ENCODE results near the gene KCNG2. TPM values are rescaled to one million over a fixed set of nuclear protein-coding genes. Genes with fewer than 3 reads are reported as not detected.

Gene KCNG2
- polyA plus RNA-seq, 1 of the 3 experiments (the other 2 are of a cell fraction), result not detected

- Histone ChIP-seq H3K9me3 (no peaks in the 10 kb centered on the region), H3F3A (replicated peaks; ENCODE audit: insufficient read depth) (no peaks in the 10 kb centered on the region), H3K79me2 (ENCODE audit: insufficient read depth) (no peaks in the 10 kb centered on the region), H3K9ac (no peak overlapping the region), H3K4me1 (ENCODE audit: control insufficient read depth in 1 of 2, insufficient read depth in 2 of 2, low read depth in 1 of 2, low read length in 1 of 2) (no peaks in the 10 kb centered on the region; a peak in 1 of 4 replicates), H3K27ac (ENCODE audit: low read depth in 2 of 2, low read length in 1 of 2) (no peak overlapping the region), H3K27me3 (ENCODE audit: insufficient read depth) (peaks cover 74% of the 10 kb centered on the region), H3K36me3 (replicated peaks in 1 of 2; ENCODE audit: control insufficient read depth in 1 of 2, insufficient read depth in 2 of 2, low read length in 1 of 2) (no peaks in the 10 kb centered on the region), H4K20me1 (ENCODE audit: insufficient read depth) (no peaks in the 10 kb centered on the region), H2AFZ (ENCODE audit: low read depth) (no peak overlapping the region), H3K4me2 (no peak overlapping the region), H3K9me2 (no peaks in the 10 kb centered on the region), H3K4me3 (ENCODE audit: low read depth in 2 of 2, low read length in 1 of 2) (no peak overlapping the region)
- no peak for DNase-seq
- POLR2A ChIA-PET, result no interaction called here
- 27% methylated on average over 30 of the region's 31 CpGs for WGBS (ENCODE audit: low lambda C conversion rate)
- CTCF ChIA-PET, result no interaction called here
- TF ChIP-seq NFIC (IDR thresholded peaks at IDR 0.05; ENCODE audit: borderline replicate concordance) (no peak), MXI1 (IDR thresholded peaks at IDR 0.05; ENCODE audit: low read depth, low read length) (no peak), ELF1 (IDR thresholded peaks at IDR 0.05) (no peak)
Observed at GRCh38 chr18:79772865-79773696, 24.7 kb upstream of the KCNG2 start.

GRCh38 chr18:79774111-79774510 lies 23.6 kb upstream of the KCNG2 start:
- Histone ChIP-seq H3K27ac (ENCODE audit: low read depth in 2 of 2, low read length in 1 of 2) (no peak overlapping the region), H3K9ac (no peak overlapping the region), H3F3A (replicated peaks; ENCODE audit: insufficient read depth) (no peaks in the 10 kb centered on the region), H3K79me2 (ENCODE audit: insufficient read depth) (no peaks in the 10 kb centered on the region), H3K9me2 (no peaks in the 10 kb centered on the region), H3K4me2 (no peak overlapping the region), H3K27me3 (ENCODE audit: insufficient read depth) (peaks cover 84% of the 10 kb centered on the region), H2AFZ (ENCODE audit: low read depth) (no peak overlapping the region), H3K4me3 (ENCODE audit: low read depth in 2 of 2, low read length in 1 of 2) (no peak overlapping the region), H4K20me1 (ENCODE audit: insufficient read depth) (no peaks in the 10 kb centered on the region), H3K4me1 (ENCODE audit: control insufficient read depth in 1 of 2, insufficient read depth in 2 of 2, low read depth in 1 of 2, low read length in 1 of 2) (no peaks in the 10 kb centered on the region; a peak in 1 of 4 replicates), H3K36me3 (replicated peaks in 1 of 2; ENCODE audit: control insufficient read depth in 1 of 2, insufficient read depth in 2 of 2, low read length in 1 of 2) (no peaks in the 10 kb centered on the region), H3K9me3 (no peaks in the 10 kb centered on the region)
- 47% methylated on average over 9 of the region's 18 CpGs for WGBS (ENCODE audit: low lambda C conversion rate)
- POLR2A ChIA-PET, result no interaction called here
- TF ChIP-seq NRF1 (IDR thresholded peaks at IDR 0.05; ENCODE audit: low read depth, low read length), result no peak
- no peak for TF ChIP-seq FOSL2 (IDR thresholded peaks at IDR 0.05; ENCODE audit: borderline replicate concordance, low read depth)
- no peak for TF ChIP-seq RAD21 (IDR thresholded peaks at IDR 0.05; ENCODE audit: low read length)
- no peak for TF ChIP-seq NFIC (IDR thresholded peaks at IDR 0.05; ENCODE audit: borderline replicate concordance)
- no peak for TF ChIP-seq SMC3 (IDR thresholded peaks at IDR 0.05; ENCODE audit: low read depth, low read length)
- no peak for TF ChIP-seq YY1 (IDR thresholded peaks at IDR 0.05; ENCODE audit: low read depth)
- TF ChIP-seq TEAD4 (IDR thresholded peaks at IDR 0.05; ENCODE audit: borderline replicate concordance, insufficient read depth), result no peak
- TF ChIP-seq GABPA (IDR thresholded peaks at IDR 0.05; ENCODE audit: low read depth), result no peak
- TF ChIP-seq FOXM1 (IDR thresholded peaks at IDR 0.05; ENCODE audit: low read depth), result no peak
- TF ChIP-seq CHD2 (IDR thresholded peaks at IDR 0.05; ENCODE audit: low read length, partially characterized antibody), result no peak
- TF ChIP-seq RCOR1 (IDR thresholded peaks at IDR 0.05; ENCODE audit: low read length), result no peak
- TF ChIP-seq FOXJ3 (CRISPR knock-in tag; IDR thresholded peaks at IDR 0.05), result no peak
- no peak for TF ChIP-seq USF1 (IDR thresholded peaks at IDR 0.05; ENCODE audit: borderline replicate concordance, low read depth)
- TF ChIP-seq REST (IDR thresholded peaks at IDR 0.05; ENCODE audit: low read depth, low read length), result no peak
- CTCF ChIA-PET, result no interaction called here
- no peak for DNase-seq

Data from SK-N-SH (cell line).